Vagina (tissue), 2 donors: ENCODE data around the gene TK2.

ENCODE experiments used
- CTCF ChIP-seq, 3 experiments: fragments of 450-650 bp in 2 of 3; fragments of 200-600 bp in 1 of 3; sonication (generic) in 1 of 3; IDR thresholded peaks; one replicate each; pipeline ENCODE4 v1.5.1; 2017 to 2019; ENCODE audit warnings: antibody characterized with exemption in 3 of 3, mild to moderate bottlenecking in 2 of 3, moderate library complexity in 2 of 3
- POLR2A ChIP-seq, 2 donors: fragments of 450-650 bp; IDR thresholded peaks; one replicate each; pipeline ENCODE4 v1.6.1; 2017; ENCODE audit warnings: antibody characterized with exemption in 2 of 2, mild to moderate bottlenecking in 2 of 2, moderate library complexity in 2 of 2

- TF ChIP-seq POLR2A (IDR thresholded peaks at IDR 0.05) (no peak), CTCF (IDR thresholded peaks at IDR 0.05) (no peak)
Observed at GRCh38 chr16:66509576-66509975, 40.3 kb downstream of the TK2 start.
